ENCODE data around the gene AFMID.
"Not testable (repeated sequence)": the region's sequence is repeated elsewhere in the genome, so short reads cannot be mapped to it uniquely, and the experiment has no call there.

Gene AFMID

GRCh38 chr17:78154903-78155811, 32.0 kb upstream of the AFMID start:
- no peak for DNase-seq (ENCODE audit: low spot score)

GRCh38 chr17:78159575-78160158, 27.5 kb upstream of the AFMID start:
- DNase-seq (ENCODE audit: low spot score), result no peak

- no peak for DNase-seq (ENCODE audit: low spot score)
Measured at GRCh38 chr17:78163881-78164747, 23.0 kb upstream of the AFMID start.

GRCh38 chr17:78164748-78165607, 22.2 kb upstream of the AFMID start:
- DNase-seq (ENCODE audit: low spot score), result no peak

- no peak for DNase-seq (ENCODE audit: low spot score)
Measured at GRCh38 chr17:78166416-78166815, 20.7 kb upstream of the AFMID start.

GRCh38 chr17:78168242-78168902, 18.8 kb upstream of the AFMID start, which contains the start of gene SYNGR2:
TSS of gene SYNGR2 (plus strand) at chr17:78168581. CDS start at chr17:78168617, 36 bp downstream.
- peak; percentile 93 for DNase-seq (ENCODE audit: low spot score)

GRCh38 chr17:78168903-78169793, 18.0 kb upstream of the AFMID start:
- DNase-seq (ENCODE audit: low spot score), result peak; percentile 88

GRCh38 chr17:78170692-78171590, 16.2 kb upstream of the AFMID start:
- DNase-seq (ENCODE audit: low spot score), result no peak

GRCh38 chr17:78171591-78172248, 15.4 kb upstream of the AFMID start:
- not testable (repeated sequence) for DNase-seq (ENCODE audit: low spot score)

- no peak for DNase-seq (ENCODE audit: low spot score)
Measured at GRCh38 chr17:78172249-78173051, 14.7 kb upstream of the AFMID start.

- no peak for DNase-seq (ENCODE audit: low spot score)
Measured at GRCh38 chr17:78173097-78173715, 14.0 kb upstream of the AFMID start.

GRCh38 chr17:78174346-78174869, 12.8 kb upstream of the AFMID start:
- DNase-seq (ENCODE audit: low spot score), result no peak

GRCh38 chr17:78174870-78175642, 12.1 kb upstream of the AFMID start:
- DNase-seq (ENCODE audit: low spot score), result no peak

GRCh38 chr17:78175643-78175981, 11.6 kb upstream of the AFMID start:
- no peak for DNase-seq (ENCODE audit: low spot score)

GRCh38 chr17:78176548-78177025, 10.6 kb upstream of the AFMID start:
- peak; percentile 90 for DNase-seq (ENCODE audit: low spot score)

GRCh38 chr17:78179372-78179771, 7.8 kb upstream of the AFMID start:
- DNase-seq (ENCODE audit: low spot score), result no peak
